GM18520 (cell line): ENCODE data around the gene GADL1.

ENCODE experiments used
- ATAC-seq: cut with Tn5 transposase; IDR thresholded peaks from one replicate; pipeline ENCODE4 v1.9.1; 2021; ENCODE audit not compliant: unreplicated experiment

GADL1 gene

DNA sequence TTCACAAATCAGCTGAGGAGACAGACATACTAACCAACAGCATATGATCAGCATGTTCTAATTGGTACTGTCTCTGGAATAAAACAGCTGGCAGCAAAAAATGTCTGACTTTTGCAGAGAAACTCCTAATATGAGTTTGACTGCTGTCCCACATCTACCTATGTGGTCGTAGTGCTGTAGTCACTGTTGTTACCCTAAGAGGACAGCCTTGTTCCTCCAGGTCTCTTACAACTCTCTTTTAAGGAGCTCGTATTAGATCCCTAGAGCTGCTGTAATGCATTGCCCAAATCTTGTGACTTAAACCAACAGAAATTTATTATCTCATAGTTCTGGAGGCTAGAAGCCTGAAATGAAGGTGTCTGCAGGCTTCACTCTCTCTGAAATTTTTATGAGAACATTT is 195.9 kb downstream of the GADL1 start:
- ATAC-seq: no peak

DNA sequence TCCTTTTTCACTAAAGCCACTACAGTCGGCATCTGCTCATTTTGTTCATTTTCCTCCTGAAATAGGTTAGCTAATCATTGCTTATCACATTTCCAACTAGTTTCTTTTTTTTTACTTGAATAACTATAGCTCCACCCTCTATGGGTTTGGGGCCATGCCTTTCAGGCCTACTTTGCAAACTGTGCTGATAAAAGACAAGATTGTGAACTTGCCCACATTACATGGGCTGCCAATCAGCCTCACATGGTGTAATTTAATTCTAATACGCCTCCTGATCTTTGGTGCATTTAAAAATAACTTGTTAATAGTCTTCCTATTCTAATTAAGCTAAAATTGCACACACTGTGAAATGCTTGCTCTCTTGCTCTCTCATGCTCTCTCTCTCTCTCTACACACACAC is 197.6 kb downstream of the GADL1 start:
- ATAC-seq: no peak

DNA sequence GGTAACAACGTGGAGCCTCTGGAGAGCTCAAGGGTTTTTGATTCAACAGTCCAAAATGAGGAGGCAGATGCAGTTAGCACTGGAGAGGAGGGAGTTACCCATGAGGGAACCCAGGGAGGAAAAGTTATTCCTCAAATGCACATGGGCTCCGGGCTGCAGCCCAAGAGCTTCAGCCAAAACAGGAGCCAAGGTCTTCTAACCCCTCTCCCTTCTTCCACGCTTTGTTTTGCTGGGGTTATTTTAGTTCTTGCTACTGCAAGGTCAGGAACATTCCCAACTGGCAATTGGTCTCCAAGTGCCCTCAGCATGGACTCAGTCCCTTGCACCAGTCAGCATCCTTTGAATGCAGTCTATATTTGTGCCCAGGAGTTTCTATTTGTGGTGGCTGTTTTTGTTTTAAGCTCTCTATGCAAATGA is 198.1 kb downstream of the GADL1 start:
- ATAC-seq: no peak

DNA sequence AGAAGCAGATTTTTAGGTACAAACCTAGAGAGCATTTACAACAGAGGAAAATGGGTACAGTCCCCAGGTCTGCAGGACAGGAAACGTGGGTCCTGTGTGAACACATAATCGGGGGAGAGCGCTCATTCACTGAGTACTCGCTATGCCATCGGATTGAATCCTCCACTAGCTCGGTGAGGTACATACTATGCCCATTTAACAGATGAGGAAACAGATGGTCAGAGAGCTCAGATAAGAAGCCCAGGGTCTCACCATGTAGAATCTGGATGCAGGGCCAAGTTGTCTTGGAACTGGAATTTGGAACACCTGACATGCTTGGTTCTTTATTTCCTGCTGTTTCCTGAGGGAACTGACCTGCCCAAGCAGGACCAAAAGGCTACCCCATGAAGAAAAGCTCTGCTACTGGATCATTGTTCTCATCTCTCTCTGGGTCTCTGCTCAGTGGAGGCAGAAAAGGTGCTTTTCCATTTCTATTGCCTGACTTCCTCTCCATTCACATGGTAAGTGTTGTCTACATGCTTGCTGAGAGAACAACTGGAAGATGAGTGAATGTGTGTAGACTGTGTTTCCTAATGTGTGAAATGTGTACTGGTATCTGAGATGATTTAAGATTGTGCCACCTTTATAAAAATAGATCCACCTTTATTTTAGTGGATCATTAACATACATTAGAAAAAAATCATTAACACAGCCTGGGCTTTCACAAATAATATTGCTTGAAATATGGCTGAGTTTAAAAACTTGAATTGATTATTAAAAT is 199.0 kb downstream of the GADL1 start:
- no peak for ATAC-seq

DNA sequence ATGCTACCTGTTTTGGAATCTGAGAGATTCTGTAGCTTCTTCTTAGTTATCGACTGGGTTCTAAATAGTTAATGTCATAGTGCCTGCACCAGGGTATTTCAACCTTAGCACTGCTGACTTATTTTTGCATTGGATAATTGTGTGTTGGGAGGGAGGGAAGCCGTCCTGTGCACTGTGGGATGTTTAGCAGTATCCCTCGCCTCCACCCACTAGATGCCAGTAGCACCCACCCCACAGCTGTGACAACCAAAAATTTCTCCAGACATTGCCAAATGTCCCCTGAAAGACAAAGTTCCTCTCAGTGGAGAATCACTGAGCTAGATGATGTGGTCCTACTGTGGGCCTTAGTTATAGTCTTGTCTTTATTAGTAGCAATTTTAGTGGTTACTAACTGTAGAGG is 199.8 kb downstream of the GADL1 start:
- ATAC-seq: no peak

- no peak for ATAC-seq
Observed at GRCh38 chr3:30694148-30694547, 200.3 kb downstream of the GADL1 start.

- peak; percentile 89 for ATAC-seq
Observed at GRCh38 chr3:30693470-30694120, 200.9 kb downstream of the GADL1 start.

- no peak for ATAC-seq
Observed at GRCh38 chr3:30692498-30693130, 201.8 kb downstream of the GADL1 start.

DNA sequence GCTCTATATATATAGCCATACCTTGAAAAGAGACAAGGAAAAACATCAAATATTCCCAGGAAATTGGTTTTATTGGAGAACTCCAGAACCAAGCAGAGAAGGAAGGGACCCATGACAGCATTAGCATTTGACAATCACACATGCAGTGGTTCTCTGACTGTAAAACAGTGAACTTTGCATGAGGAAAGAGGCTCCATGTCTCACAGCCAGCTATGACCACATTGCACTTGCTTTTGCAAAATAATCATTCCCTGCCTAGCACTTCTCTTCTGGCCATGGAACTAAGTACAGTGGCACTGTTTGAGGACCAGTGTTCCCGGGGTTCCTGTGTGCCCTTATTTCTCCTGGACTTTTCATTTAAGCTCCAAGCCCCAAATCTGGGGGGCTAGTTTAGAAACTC is 202.5 kb downstream of the GADL1 start:
- no peak for ATAC-seq

DNA sequence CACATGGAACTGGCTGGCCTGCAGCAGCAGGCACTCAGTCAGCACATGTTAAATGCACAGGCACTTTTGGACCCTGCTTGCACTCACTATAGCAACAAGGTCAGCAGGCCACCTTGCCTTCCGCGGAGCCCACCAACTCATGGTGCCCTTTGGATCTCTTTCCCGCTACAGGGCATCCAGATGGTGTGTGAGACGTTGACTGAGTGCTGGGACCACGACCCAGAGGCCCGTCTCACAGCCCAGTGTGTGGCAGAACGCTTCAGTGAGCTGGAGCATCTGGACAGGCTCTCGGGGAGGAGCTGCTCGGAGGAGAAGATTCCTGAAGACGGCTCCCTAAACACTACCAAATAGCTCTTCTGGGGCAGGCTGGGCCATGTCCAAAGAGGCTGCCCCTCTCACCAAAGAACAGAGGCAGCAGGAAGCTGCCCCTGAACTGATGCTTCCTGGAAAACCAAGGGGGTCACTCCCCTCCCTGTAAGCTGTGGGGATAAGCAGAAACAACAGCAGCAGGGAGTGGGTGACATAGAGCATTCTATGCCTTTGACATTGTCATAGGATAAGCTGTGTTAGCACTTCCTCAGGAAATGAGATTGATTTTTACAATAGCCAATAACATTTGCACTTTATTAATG is 203.1 kb downstream of the GADL1 start:
- no peak for ATAC-seq

DNA sequence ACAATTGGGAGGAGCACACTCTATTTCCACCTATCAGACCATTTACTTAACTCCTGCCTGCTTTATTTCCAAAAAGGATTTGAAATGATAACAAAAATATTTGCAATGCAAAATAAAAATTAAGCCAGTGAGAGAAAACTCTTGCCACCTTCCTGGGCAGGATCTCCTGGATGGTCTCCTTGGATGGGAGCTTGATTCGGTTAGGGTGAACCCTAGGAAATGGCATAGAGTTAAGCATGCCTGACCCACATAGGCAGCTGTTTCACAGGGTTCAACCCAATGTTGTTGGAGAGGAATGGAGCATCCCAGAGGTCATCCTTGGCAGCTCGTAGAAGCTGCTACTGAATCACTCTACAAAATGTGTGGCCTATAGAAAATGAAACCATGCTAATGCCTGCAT is 204.3 kb downstream of the GADL1 start:
- no peak for ATAC-seq

GRCh38 chr3:30688776-30689641 is 205.5 kb downstream of the GADL1 start:
- no peak for ATAC-seq

GRCh38 chr3:30687930-30688570 is 206.4 kb downstream of the GADL1 start:
- no peak for ATAC-seq

GRCh38 chr3:30686799-30687198 is 207.7 kb downstream of the GADL1 start:
- no peak for ATAC-seq

DNA sequence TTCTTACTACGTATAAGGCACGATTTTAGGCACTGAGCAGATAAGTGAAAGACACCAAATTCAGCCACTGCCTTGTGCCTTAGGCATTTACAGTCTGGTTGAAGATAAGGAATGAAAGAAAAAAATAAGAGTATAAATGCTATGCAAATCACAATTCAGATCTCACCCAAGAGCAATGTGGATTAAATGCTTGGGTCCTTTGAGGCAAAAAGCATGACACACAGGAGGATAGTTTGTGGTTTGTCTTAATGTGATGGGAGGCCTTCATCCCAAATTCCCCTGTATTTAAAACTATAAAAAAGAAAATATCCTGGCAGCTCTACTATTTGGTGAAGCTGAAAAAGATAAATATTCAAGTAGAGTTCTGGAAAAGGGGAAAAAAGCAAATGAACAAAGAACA is 208.3 kb downstream of the GADL1 start:
- ATAC-seq: no peak

- ATAC-seq: no peak
Observed at GRCh38 chr3:30685267-30685667, 209.2 kb downstream of the GADL1 start.

DNA sequence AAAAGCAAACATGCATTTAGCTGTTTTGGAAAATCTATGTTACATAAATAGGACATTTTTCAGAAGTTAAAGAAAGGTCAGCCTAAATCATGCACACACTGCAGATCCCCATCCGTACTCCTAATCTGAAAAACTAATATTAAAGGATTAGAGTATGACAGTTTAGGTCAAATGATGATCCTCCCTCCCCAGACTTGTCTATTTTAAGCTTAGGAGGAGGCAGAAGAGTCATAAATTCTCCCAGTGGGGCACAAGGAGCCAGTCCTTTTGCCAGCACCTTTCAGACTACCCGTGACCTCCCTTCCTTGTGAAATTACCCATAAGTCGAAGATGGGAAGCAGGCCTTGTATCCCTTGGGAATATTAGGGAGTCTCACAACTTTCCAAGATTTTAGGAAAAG is 210.1 kb downstream of the GADL1 start:
- ATAC-seq: no peak

- no peak for ATAC-seq
Observed at GRCh38 chr3:30683769-30684168, 210.7 kb downstream of the GADL1 start.

- ATAC-seq: peak; percentile 66
Observed at GRCh38 chr3:30682434-30683155, 211.9 kb downstream of the GADL1 start.
